EL (cell line): ENCODE measurements around the gene SYNPO2.
A peak's percentile ranks its signal among the peaks of the same experiment; 100 is the strongest.
"Not testable (repeated sequence)": the region's sequence is repeated elsewhere in the genome, so short reads cannot be mapped to it uniquely, and the experiment has no call there.

Experiments used
- DNase-seq: peaks from one replicate; pipeline ENCODE4 v3.0.0-alpha.2; 2016

Gene SYNPO2

GRCh38 chr4:118939169-118939783, 50.6 kb downstream of the SYNPO2 start:
- DNase-seq = no peak

GRCh38 chr4:118941149-118941548, 52.5 kb downstream of the SYNPO2 start:
- peak; percentile 36 for DNase-seq

- peak; percentile 46 for DNase-seq
Measured at GRCh38 chr4:118941799-118942198, 53.1 kb downstream of the SYNPO2 start.

GRCh38 chr4:118942465-118942864, 53.8 kb downstream of the SYNPO2 start:
- DNase-seq = peak; percentile 58

- DNase-seq = no peak
Measured at GRCh38 chr4:118947095-118947494, 58.4 kb downstream of the SYNPO2 start.

- DNase-seq = peak; percentile 14
Measured at GRCh38 chr4:118948545-118949144, 60.0 kb downstream of the SYNPO2 start.

GRCh38 chr4:118950224-118950623, 61.6 kb downstream of the SYNPO2 start:
- DNase-seq = no peak

GRCh38 chr4:118950929-118951570, 62.4 kb downstream of the SYNPO2 start:
- no peak for DNase-seq

- DNase-seq = peak; percentile 83
Measured at GRCh38 chr4:118953276-118953675, 64.6 kb downstream of the SYNPO2 start.

- DNase-seq = peak; percentile 41
Measured at GRCh38 chr4:118954246-118954645, 65.6 kb downstream of the SYNPO2 start.

GRCh38 chr4:118955515-118955914, 66.9 kb downstream of the SYNPO2 start:
- peak; percentile 59 for DNase-seq

- DNase-seq = no peak
Measured at GRCh38 chr4:118957722-118958445, 69.2 kb downstream of the SYNPO2 start.

- no peak for DNase-seq
Measured at GRCh38 chr4:118962540-118962939, 73.9 kb downstream of the SYNPO2 start.

- peak; percentile 44 for DNase-seq
Measured at GRCh38 chr4:118964891-118965411, 76.3 kb downstream of the SYNPO2 start.

GRCh38 chr4:118967393-118967792, 78.7 kb downstream of the SYNPO2 start:
- peak; percentile 53 for DNase-seq

GRCh38 chr4:118968005-118968404, 79.4 kb downstream of the SYNPO2 start:
- peak; percentile 88 for DNase-seq

GRCh38 chr4:118968813-118969212, 80.2 kb downstream of the SYNPO2 start:
- no peak for DNase-seq

GRCh38 chr4:118969359-118969758, 80.7 kb downstream of the SYNPO2 start:
- DNase-seq = peak; percentile 66

- DNase-seq = no peak
Measured at GRCh38 chr4:118972167-118972566, 83.5 kb downstream of the SYNPO2 start.

- no peak for DNase-seq
Measured at GRCh38 chr4:118973295-118973694, 84.6 kb downstream of the SYNPO2 start.

- peak; percentile 44 for DNase-seq
Measured at GRCh38 chr4:118974758-118975157, 86.1 kb downstream of the SYNPO2 start.

- no peak for DNase-seq
Measured at GRCh38 chr4:118975449-118976192, 87.0 kb downstream of the SYNPO2 start.

- DNase-seq = not testable (repeated sequence)
Measured at GRCh38 chr4:118976193-118976560, 87.5 kb downstream of the SYNPO2 start.
